Measurements from ENCODE around the gene CHST1. TPM values are rescaled to one million over a fixed set of nuclear protein-coding genes. Genes with fewer than 3 reads are reported as not detected.
A peak's percentile ranks its signal among the peaks of the same experiment; 100 is the strongest.

Gene CHST1
- total and polyA plus RNA-seq, 4 experiments from 2014 or later, result not detected

DNA sequence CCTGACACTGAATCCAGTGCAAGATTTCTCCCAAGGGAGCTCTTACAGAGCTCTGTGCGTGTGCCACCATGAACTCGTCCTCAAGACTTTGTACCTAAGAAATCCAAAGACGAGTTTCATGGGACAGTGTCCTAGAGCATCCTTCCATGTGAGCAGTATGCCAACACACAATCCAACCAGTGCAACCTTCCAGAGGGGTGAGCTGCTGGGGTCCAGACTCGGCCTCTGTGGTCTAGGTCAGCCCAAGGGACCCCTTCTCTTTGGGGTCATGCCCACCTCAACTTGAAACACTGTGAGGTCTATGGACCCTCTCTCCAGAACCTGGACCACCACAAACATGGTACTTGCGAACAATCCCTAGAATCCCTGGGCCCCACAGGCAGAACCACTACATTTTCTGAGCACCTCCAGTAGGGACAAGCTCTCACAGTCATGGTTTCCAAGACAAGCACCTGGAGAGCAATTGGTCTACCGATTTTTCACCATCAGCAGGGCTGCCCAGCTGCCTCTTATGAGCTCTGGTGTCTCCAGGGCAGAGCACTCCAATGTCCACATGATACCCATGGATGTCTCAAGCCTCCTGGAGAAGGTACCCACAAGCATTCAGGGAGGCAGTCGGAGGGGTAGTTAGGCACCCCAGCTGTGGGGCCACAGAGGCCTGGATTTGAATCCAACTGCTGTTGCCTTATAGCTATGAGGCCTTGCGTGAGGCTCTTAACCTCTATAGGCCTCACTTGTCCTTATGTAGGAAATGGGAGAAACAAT is 7.7 kb downstream of the CHST1 start:
- no peaks in the 10 kb centered on the region for H3K36me3 Mint-ChIP-seq

DNA sequence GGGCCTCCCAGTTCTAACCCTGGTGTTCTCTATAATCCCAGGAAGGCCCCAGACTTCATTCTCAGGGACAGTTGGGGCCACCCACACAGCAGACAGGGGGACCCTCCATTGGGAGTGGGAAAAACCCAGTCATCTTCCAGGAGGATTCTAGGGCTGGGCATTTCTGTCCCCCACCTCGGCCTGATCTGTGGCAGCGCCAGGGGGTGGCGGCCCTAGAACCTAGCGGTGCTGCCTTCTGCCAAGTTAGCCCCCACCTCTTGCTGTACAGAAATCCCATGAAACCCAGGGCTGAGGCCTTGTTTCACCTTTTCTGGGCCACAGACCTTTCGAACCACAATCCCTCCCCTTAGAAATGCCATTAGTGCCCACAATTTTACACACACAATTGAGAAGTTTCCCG is 9.6 kb downstream of the CHST1 start:
- peaks cover 6% of the 10 kb centered on the region for H3K4me1 ChIP-seq (ENCODE audit: insufficient read depth, low read length)
- H3K4me1 Mint-ChIP-seq, result peaks cover 0 to 10% (median 2%) of the 10 kb centered on the region in 4 donors
- ChIA-PET POLR2A (ENCODE audit: partially characterized antibody) (no interaction called here), CTCF (ENCODE audit: partially characterized antibody) (interaction anchor here (1.3 to 5.3 kb wide), 6 partner anchors 11 to 298 kb away, joined by 3 to 95 read pairs (median 6); no protein-coding TSS in a partner anchor)
- no peaks in the 10 kb centered on the region for H3K27me3 ChIP-seq (ENCODE audit: insufficient read depth, low read length)
- H3K9me3 ChIP-seq (ENCODE audit: control insufficient read depth in 1 of 2, low read length in 2 of 2), result no peaks in the 10 kb centered on the region
- H3K27ac ChIP-seq (ENCODE audit: low read depth, low read length), result no peak overlapping the region
- H3K27me3 Mint-ChIP-seq, result peaks cover 14 to 41% of the 10 kb centered on the region in 2 donors
- intact Hi-C loops (cut with micrococcal nuclease), result no loop called here
- no peak overlapping the region for H3K27ac Mint-ChIP-seq
- H3K9me3 Mint-ChIP-seq, result no peaks in the 10 kb centered on the region
- H3K4me3 Mint-ChIP-seq, result no peak overlapping the region
- no peaks in the 10 kb centered on the region for H3K36me3 Mint-ChIP-seq
- H3K36me3 ChIP-seq (ENCODE audit: insufficient read depth, low read length), result no peaks in the 10 kb centered on the region
- H3K4me3 ChIP-seq (ENCODE audit: low read length in 2 of 2), result no peak overlapping the region
- DNase-seq, result no peak

More for the DNA sequence above, 7.7 kb downstream of the CHST1 start:
- intact Hi-C loops (cut with micrococcal nuclease), result no loop called here
- Mint-ChIP-seq H3K27ac (no peak overlapping the region), H3K27me3 (peaks cover 25 to 39% of the 10 kb centered on the region in 2 donors), H3K9me3 (no peaks in the 10 kb centered on the region), H3K4me3 (no peak overlapping the region), H3K4me1 (peaks cover under 1 to 10% (median 2%) of the 10 kb centered on the region in 4 donors)
- Histone ChIP-seq H3K36me3 (ENCODE audit: insufficient read depth, low read length) (no peaks in the 10 kb centered on the region), H3K4me3 (ENCODE audit: low read length in 2 of 2) (no peak overlapping the region), H3K9me3 (ENCODE audit: control insufficient read depth in 1 of 2, low read length in 2 of 2) (no peaks in the 10 kb centered on the region), H3K27ac (ENCODE audit: low read depth, low read length) (no peak overlapping the region), H3K27me3 (ENCODE audit: insufficient read depth, low read length) (peaks cover 12% of the 10 kb centered on the region), H3K4me1 (ENCODE audit: insufficient read depth, low read length) (peaks cover 6% of the 10 kb centered on the region)
- CTCF ChIA-PET (ENCODE audit: partially characterized antibody), result interaction anchor here (1.8 to 5.3 kb wide), 5 partner anchors 9 to 285 kb away, joined by 5 to 95 read pairs (median 7); no protein-coding TSS in a partner anchor
- no peak for DNase-seq
- POLR2A ChIA-PET (ENCODE audit: partially characterized antibody), result no interaction called here

DNA sequence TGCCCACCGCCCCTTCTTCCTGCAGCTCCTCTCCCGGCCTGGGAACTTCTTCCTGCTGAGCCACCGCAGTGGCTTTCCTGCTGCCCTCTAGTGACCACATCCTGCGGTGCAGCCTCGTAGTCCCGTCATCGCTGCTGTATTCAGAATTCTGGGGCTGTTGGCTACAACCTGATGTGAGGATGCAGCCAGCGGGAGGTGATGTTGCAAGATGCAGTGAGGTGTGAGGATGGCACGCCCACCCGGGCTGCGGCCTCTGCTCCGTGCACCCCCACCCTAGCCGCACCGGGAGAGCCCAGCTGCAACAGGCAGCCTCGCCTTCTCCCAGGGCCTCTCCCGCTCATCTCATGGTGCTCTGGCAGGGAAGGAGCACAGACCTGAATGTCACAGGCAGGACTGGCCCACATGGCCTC is 10.1 kb downstream of the CHST1 start:
- no peak overlapping the region for H3K27ac Mint-ChIP-seq
- H3K9me3 Mint-ChIP-seq, result no peaks in the 10 kb centered on the region
- Histone ChIP-seq H3K27ac (ENCODE audit: low read depth, low read length) (no peak overlapping the region), H3K9me3 (ENCODE audit: control insufficient read depth in 1 of 2, low read length in 2 of 2) (no peaks in the 10 kb centered on the region), H3K4me3 (ENCODE audit: low read length in 2 of 2) (no peak overlapping the region), H3K36me3 (ENCODE audit: insufficient read depth, low read length) (no peaks in the 10 kb centered on the region), H3K4me1 (ENCODE audit: insufficient read depth, low read length) (peaks cover 6% of the 10 kb centered on the region), H3K27me3 (ENCODE audit: insufficient read depth, low read length) (no peaks in the 10 kb centered on the region)
- ChIA-PET CTCF (ENCODE audit: partially characterized antibody) (interaction anchor here (0.6 to 5.3 kb wide), 13 partner anchors 8 to 324 kb away, joined by 3 to 95 read pairs (median 4); no protein-coding TSS in a partner anchor), POLR2A (ENCODE audit: partially characterized antibody) (no interaction called here)
- H3K4me1 Mint-ChIP-seq, result peaks cover 0 to 10% (median 2%) of the 10 kb centered on the region in 4 donors
- peak in 4 of 5 donors; percentile 32 to 46 (median 38) for DNase-seq
- H3K4me3 Mint-ChIP-seq, result peak overlapping the region in 1 of 8 donors; percentile 20
- intact Hi-C loops (cut with micrococcal nuclease), result no loop called here
- H3K36me3 Mint-ChIP-seq, result no peaks in the 10 kb centered on the region
- H3K27me3 Mint-ChIP-seq, result peaks cover 13 to 41% of the 10 kb centered on the region in 2 donors

DNA sequence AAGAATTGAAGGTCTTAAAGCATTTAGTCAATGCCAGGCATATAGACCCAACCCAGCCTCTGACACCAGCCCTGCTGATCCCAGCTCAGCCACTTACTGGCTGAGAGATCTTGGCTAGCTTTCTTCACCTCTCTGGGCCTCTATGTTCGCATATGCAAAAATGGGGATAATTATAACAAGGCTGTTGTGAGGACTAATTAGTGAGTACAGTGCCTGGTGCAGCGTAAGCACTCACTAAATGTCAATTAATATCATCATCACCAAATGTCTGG is 10.5 kb downstream of the CHST1 start:
- H3K9me3 Mint-ChIP-seq, result no peaks in the 10 kb centered on the region
- peak overlapping the region in 1 of 8 donors; percentile 20 for H3K4me3 Mint-ChIP-seq
- Histone ChIP-seq H3K4me1 (ENCODE audit: insufficient read depth, low read length) (peaks cover 6% of the 10 kb centered on the region), H3K4me3 (ENCODE audit: low read length in 2 of 2) (no peak overlapping the region), H3K9me3 (ENCODE audit: control insufficient read depth in 1 of 2, low read length in 2 of 2) (no peaks in the 10 kb centered on the region), H3K27me3 (ENCODE audit: insufficient read depth, low read length) (no peaks in the 10 kb centered on the region), H3K27ac (ENCODE audit: low read depth, low read length) (no peak overlapping the region), H3K36me3 (ENCODE audit: insufficient read depth, low read length) (no peaks in the 10 kb centered on the region)
- H3K36me3 Mint-ChIP-seq, result no peaks in the 10 kb centered on the region
- DNase-seq, result no peak
- intact Hi-C loops (cut with micrococcal nuclease), result no loop called here
- H3K27ac Mint-ChIP-seq, result no peak overlapping the region
- peaks cover 0 to 10% (median 2%) of the 10 kb centered on the region in 4 donors for H3K4me1 Mint-ChIP-seq
- POLR2A ChIA-PET (ENCODE audit: partially characterized antibody), result no interaction called here
- H3K27me3 Mint-ChIP-seq, result peaks cover 11 to 38% of the 10 kb centered on the region in 2 donors
- CTCF ChIA-PET (ENCODE audit: partially characterized antibody), result interaction anchor here (0.6 to 5.3 kb wide), 13 partner anchors 8 to 324 kb away, joined by 3 to 95 read pairs (median 4); no protein-coding TSS in a partner anchor

DNA sequence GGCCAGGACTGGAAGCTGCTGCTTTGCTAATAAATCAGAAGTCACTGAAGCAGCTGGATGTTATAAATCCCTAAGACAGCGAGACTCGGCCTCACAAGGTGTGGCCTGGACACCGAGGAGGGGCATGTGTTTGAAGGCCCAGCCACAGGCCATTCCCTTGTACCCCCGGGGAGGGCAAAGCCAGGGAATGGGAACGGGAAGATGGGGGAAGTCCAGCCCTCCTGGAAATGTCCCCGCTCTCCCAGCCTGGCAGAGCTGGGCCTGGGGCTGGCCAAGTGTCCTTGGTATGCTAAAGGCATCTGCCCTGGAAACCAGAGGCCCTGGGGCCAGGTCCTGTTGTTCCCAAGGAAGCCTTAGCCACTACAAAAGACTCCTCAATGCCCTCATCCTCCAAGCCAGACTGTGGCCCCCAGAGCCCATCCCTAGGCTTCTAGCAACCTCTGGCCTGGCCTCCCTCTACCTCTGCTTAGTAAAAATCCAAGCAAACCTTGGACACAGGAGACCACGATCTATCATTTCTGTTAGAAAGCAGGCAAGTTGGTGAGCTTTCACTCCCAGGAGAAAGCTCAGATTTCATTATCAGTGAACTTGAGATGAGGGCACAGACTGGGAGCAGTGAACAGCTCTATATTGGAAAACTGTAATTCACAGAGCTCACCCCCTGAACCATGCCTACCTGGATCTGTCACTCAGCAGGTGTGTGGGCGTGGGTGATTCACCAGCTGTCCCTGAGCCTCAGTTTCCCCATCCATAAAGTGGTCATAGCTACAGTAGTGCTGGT is 11.0 kb downstream of the CHST1 start:
- no peak for DNase-seq
- Histone ChIP-seq H3K27me3 (ENCODE audit: insufficient read depth, low read length) (no peaks in the 10 kb centered on the region), H3K27ac (ENCODE audit: low read depth, low read length) (no peak overlapping the region), H3K4me1 (ENCODE audit: insufficient read depth, low read length) (peaks cover 6% of the 10 kb centered on the region), H3K9me3 (ENCODE audit: control insufficient read depth in 1 of 2, low read length in 2 of 2) (no peaks in the 10 kb centered on the region), H3K4me3 (ENCODE audit: low read length in 2 of 2) (no peak overlapping the region), H3K36me3 (ENCODE audit: insufficient read depth, low read length) (no peaks in the 10 kb centered on the region)
- Mint-ChIP-seq H3K36me3 (no peaks in the 10 kb centered on the region), H3K27ac (no peak overlapping the region), H3K4me1 (peaks cover 0 to 10% (median 2%) of the 10 kb centered on the region in 4 donors), H3K4me3 (no peak overlapping the region), H3K27me3 (peaks cover 10 to 35% of the 10 kb centered on the region in 2 donors), H3K9me3 (no peaks in the 10 kb centered on the region)
- POLR2A ChIA-PET (ENCODE audit: partially characterized antibody), result no interaction called here
- intact Hi-C loops (cut with micrococcal nuclease), result no loop called here
- CTCF ChIA-PET (ENCODE audit: partially characterized antibody), result interaction anchor here (0.6 to 5.3 kb wide), 15 partner anchors 9 to 323 kb away, joined by 3 to 95 read pairs (median 4); no protein-coding TSS in a partner anchor

DNA sequence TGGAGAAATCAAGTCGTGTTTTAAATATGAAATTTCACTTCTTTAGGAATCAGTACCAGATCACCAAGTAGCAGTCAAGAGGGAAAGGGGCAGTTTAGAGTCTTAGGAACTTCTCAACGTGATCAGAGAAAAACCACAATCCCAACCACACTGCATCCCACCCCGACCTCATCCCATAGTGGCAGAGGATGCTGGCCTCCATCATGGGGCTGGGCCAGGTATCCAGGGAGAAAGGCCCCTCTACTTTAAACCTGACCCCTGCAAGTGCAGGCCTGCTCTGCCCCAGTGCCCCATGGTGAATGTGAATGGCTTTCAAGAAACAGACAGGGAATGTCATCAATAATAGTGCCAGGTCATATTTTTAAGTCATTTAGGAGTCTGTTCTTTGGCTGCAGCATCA is 12.1 kb downstream of the CHST1 start:
- ChIA-PET CTCF (ENCODE audit: partially characterized antibody) (interaction anchor here (1.1 to 5.3 kb wide), 4 partner anchors 12 to 280 kb away, joined by 3 to 95 read pairs (median 10); no protein-coding TSS in a partner anchor), POLR2A (ENCODE audit: partially characterized antibody) (no interaction called here)
- Mint-ChIP-seq H3K27me3 (peaks cover 5 to 33% of the 10 kb centered on the region in 2 donors), H3K27ac (no peak overlapping the region), H3K36me3 (no peaks in the 10 kb centered on the region), H3K9me3 (no peaks in the 10 kb centered on the region), H3K4me3 (no peak overlapping the region), H3K4me1 (peaks cover 0 to 10% (median 2%) of the 10 kb centered on the region in 4 donors)
- no peak for DNase-seq
- Histone ChIP-seq H3K27me3 (ENCODE audit: insufficient read depth, low read length) (no peaks in the 10 kb centered on the region), H3K27ac (ENCODE audit: low read depth, low read length) (no peak overlapping the region), H3K4me1 (ENCODE audit: insufficient read depth, low read length) (peaks cover 6% of the 10 kb centered on the region), H3K4me3 (ENCODE audit: low read length in 2 of 2) (no peak overlapping the region), H3K9me3 (ENCODE audit: control insufficient read depth in 1 of 2, low read length in 2 of 2) (no peaks in the 10 kb centered on the region), H3K36me3 (ENCODE audit: insufficient read depth, low read length) (no peaks in the 10 kb centered on the region)
- intact Hi-C loops (cut with micrococcal nuclease), result no loop called here

DNA sequence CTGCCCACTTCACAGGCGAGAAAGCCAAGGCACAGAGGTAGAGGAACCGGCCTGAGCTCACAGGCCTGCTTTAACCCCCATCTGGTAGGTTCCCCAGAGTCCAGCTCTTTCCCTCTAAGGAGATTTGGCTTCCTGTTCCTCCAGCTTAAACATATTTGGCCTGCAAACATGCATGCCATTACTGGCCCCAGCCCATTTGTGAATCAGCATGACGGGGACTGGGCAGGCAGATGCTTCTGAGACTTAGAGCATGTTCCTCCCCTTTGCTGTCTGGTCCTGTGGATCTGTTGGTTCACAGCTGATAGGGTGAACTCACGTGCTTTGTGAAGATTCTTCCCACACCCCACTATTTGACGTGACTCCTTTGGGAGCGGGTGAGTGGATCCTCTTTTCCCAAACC is 12.6 kb downstream of the CHST1 start:
- ChIA-PET CTCF (ENCODE audit: partially characterized antibody) (interaction anchor here (0.9 kb wide), 1 partner anchor 282 kb away, joined by 4 read pairs; no protein-coding TSS in a partner anchor), POLR2A (ENCODE audit: partially characterized antibody) (no interaction called here)
- Histone ChIP-seq H3K27ac (ENCODE audit: low read depth, low read length) (no peak overlapping the region), H3K4me3 (ENCODE audit: low read length in 2 of 2) (no peak overlapping the region), H3K36me3 (ENCODE audit: insufficient read depth, low read length) (no peaks in the 10 kb centered on the region), H3K4me1 (ENCODE audit: insufficient read depth, low read length) (peaks cover 6% of the 10 kb centered on the region), H3K9me3 (ENCODE audit: control insufficient read depth in 1 of 2, low read length in 2 of 2) (no peaks in the 10 kb centered on the region), H3K27me3 (ENCODE audit: insufficient read depth, low read length) (no peaks in the 10 kb centered on the region)
- DNase-seq, result no peak
- H3K36me3 Mint-ChIP-seq, result no peaks in the 10 kb centered on the region
- H3K27me3 Mint-ChIP-seq, result peaks cover 5 to 29% of the 10 kb centered on the region in 2 donors
- no peak overlapping the region for H3K4me3 Mint-ChIP-seq
- H3K9me3 Mint-ChIP-seq, result no peaks in the 10 kb centered on the region
- peaks cover 0 to 10% (median 2%) of the 10 kb centered on the region in 4 donors for H3K4me1 Mint-ChIP-seq
- no peak overlapping the region for H3K27ac Mint-ChIP-seq
- intact Hi-C loops (cut with micrococcal nuclease), result no loop called here

Data from CD4-positive, alpha-beta memory T cell (primary cell).